Nephron (organoid): Measurements from ENCODE around the gene NADK.
"Not testable (repeated sequence)": the region's sequence is repeated elsewhere in the genome, so short reads cannot be mapped to it uniquely, and the experiment has no call there.

Source experiments
- H3K27ac Mint-ChIP-seq, 3 experiments: 2 replicates each; pipeline ENCODE4 v1.8.0; 2020; ENCODE audit warnings: mixed read lengths in 3 of 3, mild to moderate bottlenecking in 2 of 3, moderate library complexity in 1 of 3
- H3K27me3 Mint-ChIP-seq: 2 replicates; pipeline ENCODE4 v1.8.0; 2021; ENCODE audit warnings: low read depth, mild to moderate bottlenecking, moderate library complexity, mixed read lengths
- H3K36me3 Mint-ChIP-seq: 2 replicates; pipeline ENCODE4 v1.8.0; 2020; ENCODE audit warnings: low read depth, mixed read lengths
- H3K4me1 Mint-ChIP-seq: 2 replicates; pipeline ENCODE4 v1.8.0; 2020; ENCODE audit warnings: mixed read lengths
- H3K4me3 Mint-ChIP-seq, 3 experiments: 2 replicates each; pipeline ENCODE4 v1.8.0; 2020; ENCODE audit warnings: mild to moderate bottlenecking in 3 of 3, mixed read lengths in 3 of 3, moderate library complexity in 2 of 3
- H3K9me3 Mint-ChIP-seq: 2 replicates; pipeline ENCODE4 v1.8.0; 2020; ENCODE audit warnings: mixed read lengths
- TF ChIP-seq, protein P1 (sequence below), 3 experiments: fragments of 200-600 bp; sonication (generic); IDR thresholded peaks; one replicate each; pipeline ENCODE4 v1.5.0; 2021; ENCODE audit warnings: antibody characterized with exemption in 3 of 3; ENCODE audit not compliant: unreplicated experiment in 3 of 3

NADK gene

GRCh38 chr1:1730870-1731269 is 47.4 kb downstream of the NADK start:
- Mint-ChIP-seq H3K4me3 (no peak overlapping the region), H3K9me3 (no peaks in the 10 kb centered on the region), H3K27ac (no peak overlapping the region), H3K27me3 (no peaks in the 10 kb centered on the region), H3K4me1 (no peaks in the 10 kb centered on the region), H3K36me3 (peaks cover 35% of the 10 kb centered on the region)
- TF ChIP-seq, protein P1, sequence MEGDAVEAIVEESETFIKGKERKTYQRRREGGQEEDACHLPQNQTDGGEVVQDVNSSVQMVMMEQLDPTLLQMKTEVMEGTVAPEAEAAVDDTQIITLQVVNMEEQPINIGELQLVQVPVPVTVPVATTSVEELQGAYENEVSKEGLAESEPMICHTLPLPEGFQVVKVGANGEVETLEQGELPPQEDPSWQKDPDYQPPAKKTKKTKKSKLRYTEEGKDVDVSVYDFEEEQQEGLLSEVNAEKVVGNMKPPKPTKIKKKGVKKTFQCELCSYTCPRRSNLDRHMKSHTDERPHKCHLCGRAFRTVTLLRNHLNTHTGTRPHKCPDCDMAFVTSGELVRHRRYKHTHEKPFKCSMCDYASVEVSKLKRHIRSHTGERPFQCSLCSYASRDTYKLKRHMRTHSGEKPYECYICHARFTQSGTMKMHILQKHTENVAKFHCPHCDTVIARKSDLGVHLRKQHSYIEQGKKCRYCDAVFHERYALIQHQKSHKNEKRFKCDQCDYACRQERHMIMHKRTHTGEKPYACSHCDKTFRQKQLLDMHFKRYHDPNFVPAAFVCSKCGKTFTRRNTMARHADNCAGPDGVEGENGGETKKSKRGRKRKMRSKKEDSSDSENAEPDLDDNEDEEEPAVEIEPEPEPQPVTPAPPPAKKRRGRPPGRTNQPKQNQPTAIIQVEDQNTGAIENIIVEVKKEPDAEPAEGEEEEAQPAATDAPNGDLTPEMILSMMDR (IDR thresholded peaks at IDR 0.05; ENCODE audit: unreplicated experiment in 3 of 3) = no peak

GRCh38 chr1:1730230-1730629 is 48.0 kb downstream of the NADK start:
- not testable (repeated sequence) for H3K27ac Mint-ChIP-seq, H3K4me3 Mint-ChIP-seq, H3K9me3 Mint-ChIP-seq, H3K4me1 Mint-ChIP-seq, H3K27me3 Mint-ChIP-seq
- peaks cover 29% of the 10 kb centered on the region for H3K36me3 Mint-ChIP-seq

- H3K4me3 Mint-ChIP-seq, H3K9me3 Mint-ChIP-seq, H3K27me3 Mint-ChIP-seq, H3K4me1 Mint-ChIP-seq, H3K27ac Mint-ChIP-seq: not testable (repeated sequence)
- H3K36me3 Mint-ChIP-seq = peaks cover 27% of the 10 kb centered on the region
These were observed 49.0 kb downstream of the NADK start for GRCh38 chr1:1729116-1729816.

DNA sequence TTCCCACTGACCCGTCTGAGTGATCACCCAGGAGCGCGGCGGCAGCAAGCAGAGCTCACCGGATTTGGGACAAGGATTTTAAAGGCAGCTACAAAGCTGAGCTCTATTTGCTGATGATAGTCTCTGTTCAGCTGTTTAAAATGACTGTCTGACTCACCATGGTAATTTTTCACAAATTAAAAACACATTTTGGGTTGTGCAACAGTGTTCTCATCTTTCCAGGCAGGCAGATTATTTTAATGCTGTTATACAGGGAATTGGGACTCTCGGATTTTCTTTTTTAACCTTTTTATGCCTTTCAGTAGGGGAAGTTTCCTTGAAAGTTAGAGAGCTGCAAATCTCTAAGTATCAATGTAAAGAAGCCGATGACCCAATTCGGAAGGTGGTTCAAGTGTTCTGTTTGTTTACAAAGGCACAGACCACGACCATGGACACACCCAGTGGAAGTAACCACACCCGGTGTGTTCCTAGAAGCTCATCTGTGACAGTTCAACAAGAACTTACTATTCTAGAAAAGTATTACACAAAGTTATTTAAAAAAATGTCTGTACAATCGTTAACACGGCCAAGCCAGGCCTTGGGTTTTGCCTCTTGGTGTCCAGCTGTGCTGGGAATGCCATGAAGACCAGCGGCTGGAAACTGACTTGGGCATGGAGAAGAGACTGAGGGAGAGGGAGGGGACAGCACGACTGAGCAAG is 49.8 kb downstream of the NADK start:
- not testable (repeated sequence) for H3K4me3 Mint-ChIP-seq, H3K27me3 Mint-ChIP-seq, H3K4me1 Mint-ChIP-seq, H3K9me3 Mint-ChIP-seq, H3K27ac Mint-ChIP-seq
- H3K36me3 Mint-ChIP-seq = peaks cover 24% of the 10 kb centered on the region

- peak overlapping the region; percentile 54 to 83 (median 78) for H3K27ac Mint-ChIP-seq
- not testable (repeated sequence) for H3K4me1 Mint-ChIP-seq, H3K9me3 Mint-ChIP-seq, H3K27me3 Mint-ChIP-seq
- H3K4me3 Mint-ChIP-seq = peak overlapping the region; percentile 38 to 64 (median 50)
- H3K36me3 Mint-ChIP-seq = peaks cover 20% of the 10 kb centered on the region
These were observed 51.1 kb downstream of the NADK start for GRCh38 chr1:1727131-1727651.

DNA sequence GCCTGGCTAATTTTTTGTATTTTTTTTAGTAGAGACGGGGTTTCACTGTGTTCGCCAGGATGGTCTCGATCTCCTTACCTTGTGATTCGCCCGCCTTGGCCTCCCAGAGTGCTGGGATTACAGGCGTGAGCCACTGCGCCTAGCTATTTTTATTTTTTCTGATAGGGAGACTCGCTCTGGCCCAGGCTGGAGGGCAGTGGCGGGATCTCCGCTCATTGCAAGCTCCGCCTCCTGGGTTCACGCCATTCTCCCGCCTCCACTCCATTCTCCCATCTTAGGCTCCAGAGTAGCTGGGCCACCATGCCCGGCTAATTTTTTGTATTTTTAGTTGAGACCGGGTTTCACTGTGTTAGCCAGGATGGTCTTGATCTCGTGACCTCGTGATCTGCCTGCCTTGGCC is 52.2 kb downstream of the NADK start:
- H3K36me3 Mint-ChIP-seq = peaks cover 17% of the 10 kb centered on the region
- H3K27ac Mint-ChIP-seq = peak overlapping the region in 1 of 3 experiments; percentile 46
- not testable (repeated sequence) for H3K9me3 Mint-ChIP-seq, H3K4me1 Mint-ChIP-seq, H3K27me3 Mint-ChIP-seq
- peak overlapping the region; percentile 58 to 73 (median 72) for H3K4me3 Mint-ChIP-seq

DNA sequence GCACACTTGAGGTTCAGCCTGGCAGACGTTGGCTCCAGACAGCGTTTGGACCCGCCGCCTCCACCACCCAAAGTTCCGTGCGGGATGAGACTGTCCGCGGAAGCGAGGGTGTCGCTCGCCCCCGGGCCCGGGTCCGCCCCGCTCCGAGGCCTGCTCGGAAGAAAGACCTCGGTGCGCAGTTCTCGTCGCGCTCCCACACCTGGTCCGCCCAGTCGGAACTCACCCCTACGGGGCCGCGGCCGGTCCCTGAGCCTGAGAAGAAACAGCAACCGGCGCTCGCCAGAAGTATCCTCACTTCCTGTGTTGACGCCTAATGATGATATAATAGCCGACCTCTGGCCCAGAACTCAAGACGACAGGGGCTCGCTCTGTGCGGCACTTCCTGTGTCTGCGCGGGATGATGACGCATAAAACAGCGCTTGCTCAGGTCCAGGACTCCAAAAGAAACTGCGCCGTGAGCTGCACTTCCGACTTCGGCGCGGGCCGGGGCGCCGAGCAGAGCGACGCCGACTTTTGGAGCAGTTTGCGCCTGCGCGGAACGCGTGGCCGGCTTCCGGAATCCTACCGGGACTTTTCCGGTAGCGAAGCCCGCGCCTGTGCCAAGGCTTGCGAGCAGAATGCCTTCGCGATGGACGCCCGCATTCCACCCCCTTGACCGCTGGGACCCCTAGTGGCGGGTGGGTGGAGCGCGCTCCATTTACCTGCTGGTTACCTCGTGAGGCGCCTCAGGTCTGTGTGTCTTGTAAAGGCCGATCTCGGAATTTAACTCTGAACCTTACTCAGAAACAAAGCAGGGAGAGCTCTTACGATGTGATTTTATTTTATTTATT is 54.0 kb downstream of the NADK start, which contains the start of gene CDK11A:
Gene CDK11A, minus strand, starts transcription at position 323 of the 830 bp plus-strand sequence. CDS start 1,539 bp downstream, outside the sequence.
- H3K27ac Mint-ChIP-seq = peak within 1 kb of the TSS; percentile 94 to 97 (median 95)
- TF ChIP-seq, protein P1 (IDR thresholded peaks at IDR 0.05; ENCODE audit: unreplicated experiment in 3 of 3) = peak in 2 of 3 experiments; percentile 31 to 35
- not testable (repeated sequence) for H3K9me3 Mint-ChIP-seq, H3K27me3 Mint-ChIP-seq, H3K4me1 Mint-ChIP-seq
- H3K4me3 Mint-ChIP-seq = peak within 1 kb of the TSS; percentile 88 to 94 (median 93)
- peaks cover 21% of the 10 kb centered on the region for H3K36me3 Mint-ChIP-seq

- Mint-ChIP-seq H3K4me3 (peak overlapping the region in 2 of 3 experiments; percentile 25 to 41), H3K36me3 (peaks cover 29% of the 10 kb centered on the region), H3K4me1 (peaks cover 7% of the 10 kb centered on the region), H3K27ac (peak overlapping the region in 1 of 3 experiments; percentile 20), H3K27me3 (no peaks in the 10 kb centered on the region), H3K9me3 (no peaks in the 10 kb centered on the region)
- TF ChIP-seq, protein P1 (IDR thresholded peaks at IDR 0.05; ENCODE audit: unreplicated experiment in 3 of 3) = no peak
These were observed 57.1 kb downstream of the NADK start for GRCh38 chr1:1721201-1721600.

DNA sequence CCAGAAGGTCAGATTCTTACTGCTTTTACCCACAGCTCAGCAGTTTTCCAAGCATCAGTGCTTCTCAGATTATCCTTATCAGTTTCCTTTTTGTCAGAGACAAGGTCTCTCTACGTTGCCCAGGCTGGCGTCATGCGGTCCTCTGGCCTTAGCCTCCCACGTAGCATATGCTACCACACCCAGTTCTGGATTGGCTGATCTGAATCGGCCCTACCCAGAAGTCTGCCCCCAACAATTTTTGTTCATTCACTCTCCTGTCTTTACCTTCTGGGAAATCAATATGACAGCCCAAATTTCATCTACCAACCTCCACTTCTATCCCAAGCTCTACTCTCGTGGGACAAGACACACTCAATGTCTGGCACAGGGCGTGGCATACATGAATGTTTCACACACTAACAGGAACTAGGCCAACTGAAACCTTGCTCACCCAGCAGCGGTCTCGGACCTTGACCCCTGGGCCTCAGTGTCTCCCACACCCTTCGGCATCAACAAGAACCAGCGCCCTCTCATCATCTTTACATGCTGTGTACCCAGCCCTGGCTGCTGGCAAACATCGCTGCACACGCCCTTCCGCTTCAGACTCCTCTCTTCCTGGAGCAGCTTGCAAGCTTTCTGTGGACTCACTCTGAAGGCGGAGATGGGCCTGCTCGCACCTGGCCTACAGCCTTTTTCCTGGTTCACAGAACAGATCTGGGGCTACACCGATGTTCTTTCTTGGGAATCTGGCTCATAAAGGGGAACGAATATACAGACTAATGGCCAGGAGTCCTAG is 63.0 kb downstream of the NADK start:
- H3K36me3 Mint-ChIP-seq = peaks cover 28% of the 10 kb centered on the region
- H3K4me3 Mint-ChIP-seq, H3K9me3 Mint-ChIP-seq, H3K4me1 Mint-ChIP-seq, H3K27me3 Mint-ChIP-seq, H3K27ac Mint-ChIP-seq: not testable (repeated sequence)

GRCh38 chr1:1707897-1708296 is 70.4 kb downstream of the NADK start:
- H3K9me3 Mint-ChIP-seq, H3K36me3 Mint-ChIP-seq, H3K27ac Mint-ChIP-seq, H3K4me1 Mint-ChIP-seq, H3K27me3 Mint-ChIP-seq, H3K4me3 Mint-ChIP-seq: not testable (repeated sequence)
